ENCODE data around the gene RIPK1.

The RIPK1 gene

DNA sequence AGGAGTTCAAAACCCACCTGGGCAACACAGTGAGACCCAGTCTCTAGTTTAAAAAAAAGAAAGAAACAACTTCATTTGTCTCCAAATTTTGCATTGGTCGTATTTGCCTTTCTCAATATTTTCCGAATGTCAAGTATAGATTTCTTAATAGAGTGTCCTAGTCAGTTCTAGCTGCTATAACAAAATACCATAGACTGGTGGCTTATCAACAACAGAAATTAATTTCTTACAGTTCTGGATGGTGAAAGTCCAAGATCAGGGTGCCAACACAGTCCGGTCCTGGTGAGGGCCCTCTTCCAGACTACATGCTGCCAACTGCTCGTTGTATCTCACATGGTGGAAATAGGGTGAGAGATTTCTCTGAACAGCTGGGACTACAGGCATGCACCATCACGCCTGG lies 34.6 kb upstream of the RIPK1 start:
- no peak for DNase-seq
- no peak overlapping the region for H3K27ac ChIP-seq
- TF ChIP-seq, protein P1, sequence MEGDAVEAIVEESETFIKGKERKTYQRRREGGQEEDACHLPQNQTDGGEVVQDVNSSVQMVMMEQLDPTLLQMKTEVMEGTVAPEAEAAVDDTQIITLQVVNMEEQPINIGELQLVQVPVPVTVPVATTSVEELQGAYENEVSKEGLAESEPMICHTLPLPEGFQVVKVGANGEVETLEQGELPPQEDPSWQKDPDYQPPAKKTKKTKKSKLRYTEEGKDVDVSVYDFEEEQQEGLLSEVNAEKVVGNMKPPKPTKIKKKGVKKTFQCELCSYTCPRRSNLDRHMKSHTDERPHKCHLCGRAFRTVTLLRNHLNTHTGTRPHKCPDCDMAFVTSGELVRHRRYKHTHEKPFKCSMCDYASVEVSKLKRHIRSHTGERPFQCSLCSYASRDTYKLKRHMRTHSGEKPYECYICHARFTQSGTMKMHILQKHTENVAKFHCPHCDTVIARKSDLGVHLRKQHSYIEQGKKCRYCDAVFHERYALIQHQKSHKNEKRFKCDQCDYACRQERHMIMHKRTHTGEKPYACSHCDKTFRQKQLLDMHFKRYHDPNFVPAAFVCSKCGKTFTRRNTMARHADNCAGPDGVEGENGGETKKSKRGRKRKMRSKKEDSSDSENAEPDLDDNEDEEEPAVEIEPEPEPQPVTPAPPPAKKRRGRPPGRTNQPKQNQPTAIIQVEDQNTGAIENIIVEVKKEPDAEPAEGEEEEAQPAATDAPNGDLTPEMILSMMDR (IDR thresholded peaks at IDR 0.05; ENCODE audit: low read depth, low read length): no peak

DNA sequence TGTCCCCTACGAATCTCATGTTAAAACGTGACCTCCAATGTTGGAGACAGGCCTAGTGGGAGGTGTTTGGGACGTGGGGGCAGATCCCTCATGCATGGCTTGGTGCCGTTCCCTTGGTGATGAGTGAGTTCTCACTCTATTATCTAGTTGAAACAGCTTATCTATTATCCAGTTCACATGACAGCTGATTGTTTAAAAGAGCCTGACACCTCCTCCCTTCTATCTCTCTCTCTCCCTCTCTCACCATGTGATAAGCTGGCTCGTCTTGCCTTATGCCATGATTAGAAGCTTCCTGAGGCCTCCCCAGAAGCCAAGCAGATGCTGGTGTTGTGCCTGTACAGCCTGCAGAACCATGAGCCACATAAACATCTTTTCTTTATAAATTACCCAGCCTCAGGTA lies 32.9 kb upstream of the RIPK1 start:
- no peak overlapping the region for H3K4me3 ChIP-seq (ENCODE audit: low read depth, low read length)
- no peaks in the 10 kb centered on the region for H3K27me3 ChIP-seq (ENCODE audit: insufficient read depth, low read depth, severe bottlenecking)
- H3K9me3 ChIP-seq (ENCODE audit: severe bottlenecking): peaks cover 6% of the 10 kb centered on the region
- H3K36me3 ChIP-seq: no peaks in the 10 kb centered on the region
- TF ChIP-seq, protein P1 (IDR thresholded peaks at IDR 0.05; ENCODE audit: low read depth, low read length): no peak
- no peak for DNase-seq
- H3K27ac ChIP-seq: no peak overlapping the region

More for the DNA sequence above, 34.6 kb upstream of the RIPK1 start:
- H3K27me3 ChIP-seq (ENCODE audit: insufficient read depth, low read depth, severe bottlenecking): no peaks in the 10 kb centered on the region
- H3K36me3 ChIP-seq: no peaks in the 10 kb centered on the region
- peaks cover 6% of the 10 kb centered on the region for H3K9me3 ChIP-seq (ENCODE audit: severe bottlenecking)
- no peak overlapping the region for H3K4me3 ChIP-seq (ENCODE audit: low read depth, low read length)

DNA sequence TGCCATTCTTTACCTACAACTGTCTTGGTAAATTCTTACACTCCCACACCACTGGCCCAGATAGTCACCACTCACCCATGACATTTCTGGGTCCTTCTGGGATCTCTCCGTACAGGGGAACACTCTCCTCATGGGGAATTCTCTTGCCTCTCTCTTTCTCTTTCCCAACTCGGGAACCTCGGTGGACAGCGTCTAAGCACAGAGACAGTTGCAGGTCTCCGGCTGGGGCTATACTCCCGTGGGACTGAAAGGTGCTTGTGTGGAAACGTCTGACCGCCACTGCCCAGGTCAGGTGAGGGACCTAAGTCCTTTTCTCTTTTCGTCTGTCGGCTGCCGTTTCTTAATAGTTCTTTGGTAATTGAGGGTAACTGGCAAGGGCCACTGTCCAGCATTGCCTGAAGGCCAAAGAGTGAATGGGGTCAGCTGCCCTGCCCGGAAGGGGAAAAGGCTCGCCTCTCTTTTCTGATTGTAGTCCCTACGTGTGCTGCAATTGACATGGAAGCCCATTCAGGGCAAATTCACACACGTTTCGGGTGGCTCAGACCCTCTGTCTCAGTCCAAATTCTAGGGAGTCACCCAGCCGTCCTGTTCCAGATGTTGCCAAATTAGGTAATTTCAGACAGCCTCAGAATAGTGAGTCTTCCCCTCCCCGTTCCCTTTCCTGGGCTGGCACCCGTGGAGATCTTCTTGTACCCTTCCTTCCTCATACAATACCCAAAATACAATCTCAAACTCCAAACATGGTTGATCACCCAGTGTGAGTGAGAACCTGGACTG lies 31.2 kb upstream of the RIPK1 start:
- no peak for DNase-seq
- TF ChIP-seq, protein P1 (IDR thresholded peaks at IDR 0.05; ENCODE audit: low read depth, low read length): no peak
- no peaks in the 10 kb centered on the region for H3K36me3 ChIP-seq
- no peak overlapping the region for H3K4me3 ChIP-seq (ENCODE audit: low read depth, low read length)
- H3K27me3 ChIP-seq (ENCODE audit: insufficient read depth, low read depth, severe bottlenecking): no peaks in the 10 kb centered on the region
- peaks cover 6% of the 10 kb centered on the region for H3K9me3 ChIP-seq (ENCODE audit: severe bottlenecking)
- H3K27ac ChIP-seq: peak overlapping the region; percentile 45; the same call in 1 of the 2 replicates

DNA sequence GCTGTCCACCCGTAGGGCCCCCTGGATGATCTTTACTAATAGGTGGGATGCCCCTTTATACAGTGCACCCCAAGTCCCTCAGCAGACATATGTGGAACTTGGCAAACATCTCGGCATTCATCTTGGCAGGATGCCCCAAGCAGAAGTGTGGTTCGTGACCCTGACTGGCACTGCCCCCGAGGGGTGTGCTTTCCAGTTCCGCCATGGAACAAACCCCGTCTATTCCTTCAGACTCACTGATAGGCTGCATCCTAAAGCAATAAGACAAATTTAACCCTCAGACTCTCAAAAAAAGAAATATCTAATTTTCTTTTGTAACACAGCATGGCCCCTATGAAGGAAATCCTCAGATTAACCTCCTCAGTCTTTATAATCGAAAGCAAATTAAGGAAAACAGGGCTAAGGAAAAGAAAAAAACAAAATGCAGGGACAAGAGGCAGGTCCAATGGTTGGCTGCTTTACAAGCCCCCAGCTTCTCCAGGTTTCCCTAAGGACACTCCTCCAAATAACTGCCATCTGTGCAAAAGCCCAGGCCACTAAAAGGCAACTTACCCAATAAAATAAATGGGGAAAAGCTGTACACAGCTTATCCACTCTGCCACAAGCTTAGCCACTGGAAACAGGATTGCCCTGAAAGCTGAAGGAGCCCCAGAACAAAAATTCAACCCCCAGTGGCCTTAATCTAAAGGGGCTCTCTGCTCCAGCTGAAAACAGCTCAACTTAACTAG lies 30.5 kb upstream of the RIPK1 start:
- peak overlapping the region; percentile 45 for H3K27ac ChIP-seq
- no peak overlapping the region for H3K4me3 ChIP-seq (ENCODE audit: low read depth, low read length)
- no peaks in the 10 kb centered on the region for H3K36me3 ChIP-seq
- no peaks in the 10 kb centered on the region for H3K27me3 ChIP-seq (ENCODE audit: insufficient read depth, low read depth, severe bottlenecking)
- H3K9me3 ChIP-seq (ENCODE audit: severe bottlenecking): peaks cover 6% of the 10 kb centered on the region
- DNase-seq: peak; percentile 63
- TF ChIP-seq, protein P1 (IDR thresholded peaks at IDR 0.05; ENCODE audit: low read depth, low read length): no peak

DNA sequence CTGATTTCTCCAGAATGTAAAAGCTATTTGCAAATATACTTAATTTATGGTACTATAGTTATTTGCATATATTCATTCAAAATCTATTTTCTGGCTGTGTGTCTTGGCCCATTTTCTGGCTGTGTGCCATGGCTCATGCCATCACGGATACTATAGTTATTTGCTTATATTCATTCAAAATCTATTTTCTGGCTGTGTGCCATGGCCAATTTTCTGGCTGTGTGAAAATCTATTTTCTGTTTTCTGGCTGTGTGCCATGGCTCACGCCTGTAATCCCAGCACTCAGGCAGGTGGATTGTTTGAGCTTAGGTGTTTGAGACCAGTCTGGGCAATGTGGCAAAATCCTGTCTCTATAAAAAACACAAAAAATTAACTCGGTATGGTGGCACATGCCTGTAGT lies 28.9 kb upstream of the RIPK1 start:
- Histone ChIP-seq H3K27ac (no peak overlapping the region), H3K36me3 (no peaks in the 10 kb centered on the region), H3K4me3 (ENCODE audit: low read depth, low read length) (no peak overlapping the region), H3K27me3 (ENCODE audit: insufficient read depth, low read depth, severe bottlenecking) (no peaks in the 10 kb centered on the region), H3K9me3 (ENCODE audit: severe bottlenecking) (peaks cover 6% of the 10 kb centered on the region)
- TF ChIP-seq, protein P1 (IDR thresholded peaks at IDR 0.05; ENCODE audit: low read depth, low read length): no peak
- no peak for DNase-seq

Data from WERI-Rb-1 (cell line).